ENCODE data around the gene TRIM67. TPM values are rescaled to one million over a fixed set of nuclear protein-coding genes. Genes with fewer than 3 reads are reported as not detected.

TRIM67 gene
- total RNA-seq, 1 experiment from 2014 or later = 0.08 TPM

DNA sequence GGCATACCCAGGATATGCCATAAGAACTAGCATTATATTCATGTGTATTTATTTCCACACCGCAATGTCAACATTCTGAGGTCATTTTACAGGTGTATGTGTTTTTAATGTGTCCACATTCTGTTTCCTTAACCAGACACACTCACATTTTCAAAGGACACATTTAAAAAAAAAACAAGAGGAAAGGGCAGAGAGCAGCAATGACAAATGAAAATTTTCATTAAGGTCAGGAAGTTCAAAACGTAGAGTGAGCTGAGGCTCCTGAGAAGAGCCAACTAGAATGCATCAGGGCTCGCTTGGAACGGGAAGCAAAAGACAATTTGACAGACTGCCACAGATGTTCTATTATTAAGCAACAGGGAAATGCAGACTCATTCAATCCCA is 74.3 kb downstream of the TRIM67 start:
- ATAC-seq = no peak
- peaks cover 10% of the 10 kb centered on the region for H3K36me3 ChIP-seq (ENCODE audit: control insufficient read depth, insufficient read depth, low read length)
- no peak overlapping the region for H3K27ac ChIP-seq (ENCODE audit: low read length)
- TF ChIP-seq POLR2AphosphoS5 (IDR thresholded peaks at IDR 0.05; ENCODE audit: low read depth, low read length) (no peak), SIN3A (IDR thresholded peaks at IDR 0.05; ENCODE audit: borderline replicate concordance, insufficient read depth, low read depth, low read length) (no peak), TCF7L2 (IDR thresholded peaks at IDR 0.05; ENCODE audit: low read depth, low read length) (no peak), CTCF (IDR thresholded peaks at IDR 0.05) (no peak)
- TF ChIP-seq, protein P1, sequence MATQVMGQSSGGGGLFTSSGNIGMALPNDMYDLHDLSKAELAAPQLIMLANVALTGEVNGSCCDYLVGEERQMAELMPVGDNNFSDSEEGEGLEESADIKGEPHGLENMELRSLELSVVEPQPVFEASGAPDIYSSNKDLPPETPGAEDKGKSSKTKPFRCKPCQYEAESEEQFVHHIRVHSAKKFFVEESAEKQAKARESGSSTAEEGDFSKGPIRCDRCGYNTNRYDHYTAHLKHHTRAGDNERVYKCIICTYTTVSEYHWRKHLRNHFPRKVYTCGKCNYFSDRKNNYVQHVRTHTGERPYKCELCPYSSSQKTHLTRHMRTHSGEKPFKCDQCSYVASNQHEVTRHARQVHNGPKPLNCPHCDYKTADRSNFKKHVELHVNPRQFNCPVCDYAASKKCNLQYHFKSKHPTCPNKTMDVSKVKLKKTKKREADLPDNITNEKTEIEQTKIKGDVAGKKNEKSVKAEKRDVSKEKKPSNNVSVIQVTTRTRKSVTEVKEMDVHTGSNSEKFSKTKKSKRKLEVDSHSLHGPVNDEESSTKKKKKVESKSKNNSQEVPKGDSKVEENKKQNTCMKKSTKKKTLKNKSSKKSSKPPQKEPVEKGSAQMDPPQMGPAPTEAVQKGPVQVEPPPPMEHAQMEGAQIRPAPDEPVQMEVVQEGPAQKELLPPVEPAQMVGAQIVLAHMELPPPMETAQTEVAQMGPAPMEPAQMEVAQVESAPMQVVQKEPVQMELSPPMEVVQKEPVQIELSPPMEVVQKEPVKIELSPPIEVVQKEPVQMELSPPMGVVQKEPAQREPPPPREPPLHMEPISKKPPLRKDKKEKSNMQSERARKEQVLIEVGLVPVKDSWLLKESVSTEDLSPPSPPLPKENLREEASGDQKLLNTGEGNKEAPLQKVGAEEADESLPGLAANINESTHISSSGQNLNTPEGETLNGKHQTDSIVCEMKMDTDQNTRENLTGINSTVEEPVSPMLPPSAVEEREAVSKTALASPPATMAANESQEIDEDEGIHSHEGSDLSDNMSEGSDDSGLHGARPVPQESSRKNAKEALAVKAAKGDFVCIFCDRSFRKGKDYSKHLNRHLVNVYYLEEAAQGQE (IDR thresholded peaks at IDR 0.05; ENCODE audit: insufficient read depth in 1 of 2, low read depth in 2 of 2, low read length in 1 of 2) = no peak
- intact Hi-C loops (cut with micrococcal nuclease; ENCODE audit: unreplicated experiment) (no loop called here), in situ Hi-C loops (cut with HindIII; ENCODE audit: low pct_unique_long_range_greater_than_20kb, low sequenced_read_pairs) (no loop called here)
- no peaks in the 10 kb centered on the region for H3K27me3 ChIP-seq (ENCODE audit: control insufficient read depth, insufficient read depth, low read length)
- no peak overlapping the region for H3K4me3 ChIP-seq (ENCODE audit: low read depth in 2 of 2, low read length in 2 of 2)
- H3K4me1 ChIP-seq (ENCODE audit: control insufficient read depth, insufficient read depth, low read length) = peaks cover 6% of the 10 kb centered on the region; the same call in 1 of the 2 replicates
- CTCF ChIA-PET = no interaction called here
- POLR2A ChIA-PET = interaction anchor here (0.7 kb wide), 1 partner anchor 494 kb away, joined by 7 read pairs; no protein-coding TSS in a partner anchor
- no TSS peak for BruUV-seq (replicated peaks)
- no peak for DNase-seq (ENCODE audit: low read depth, low spot score)
- H3K9me3 ChIP-seq (ENCODE audit: control insufficient read depth, insufficient read depth, low read depth, low read length) = no peaks in the 10 kb centered on the region

- Histone ChIP-seq H3K4me3 (ENCODE audit: low read depth in 2 of 2, low read length in 2 of 2) (no peak overlapping the region), H3K4me1 (ENCODE audit: control insufficient read depth, insufficient read depth, low read length) (peaks cover 7% of the 10 kb centered on the region; the same call in 1 of the 2 replicates), H3K9me3 (ENCODE audit: control insufficient read depth, insufficient read depth, low read depth, low read length) (no peaks in the 10 kb centered on the region), H3K27ac (ENCODE audit: low read length) (no peak overlapping the region), H3K36me3 (ENCODE audit: control insufficient read depth, insufficient read depth, low read length) (peaks cover 10% of the 10 kb centered on the region), H3K27me3 (ENCODE audit: control insufficient read depth, insufficient read depth, low read length) (no peaks in the 10 kb centered on the region)
- no TSS peak for BruUV-seq (replicated peaks)
- ATAC-seq (no peak), DNase-seq (ENCODE audit: low read depth, low spot score) (no peak)
- CTCF ChIA-PET = no interaction called here
- POLR2A ChIA-PET = interaction anchor here (0.7 to 0.8 kb wide), 2 partner anchors 8 to 494 kb away, joined by 6 to 7 read pairs; no protein-coding TSS in a partner anchor
- no peak for TF ChIP-seq SIN3A (IDR thresholded peaks at IDR 0.05; ENCODE audit: borderline replicate concordance, insufficient read depth, low read depth, low read length)
- in situ Hi-C loops (cut with HindIII; ENCODE audit: low pct_unique_long_range_greater_than_20kb, low sequenced_read_pairs) = no loop called here
- intact Hi-C loops (cut with micrococcal nuclease; ENCODE audit: unreplicated experiment) = no loop called here
These were observed 75.1 kb downstream of the TRIM67 start for GRCh38 chr1:231236938-231237337.

DNA sequence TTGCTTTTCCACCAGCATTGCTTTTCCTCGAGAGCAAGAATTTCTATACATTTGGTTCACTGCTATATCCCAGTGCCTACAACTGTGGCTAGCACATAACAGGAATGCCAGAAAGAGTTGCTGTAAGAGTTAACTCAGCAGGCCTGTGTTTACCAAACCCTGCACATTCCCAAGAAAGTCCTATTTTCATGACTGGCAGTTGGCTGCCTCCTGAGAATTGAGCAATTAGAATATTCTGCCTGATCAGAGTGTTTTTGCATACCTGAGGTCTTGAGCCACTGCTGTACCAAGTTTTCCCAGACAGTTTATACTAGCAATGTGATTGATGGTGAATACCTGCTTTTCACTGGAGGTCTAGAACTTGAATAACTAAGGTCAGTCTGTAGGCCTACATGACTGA is 76.4 kb downstream of the TRIM67 start:
- Histone ChIP-seq H3K27ac (ENCODE audit: low read length) (no peak overlapping the region), H3K4me3 (ENCODE audit: low read depth in 2 of 2, low read length in 2 of 2) (no peak overlapping the region), H3K9me3 (ENCODE audit: control insufficient read depth, insufficient read depth, low read depth, low read length) (no peaks in the 10 kb centered on the region), H3K36me3 (ENCODE audit: control insufficient read depth, insufficient read depth, low read length) (peaks cover 10% of the 10 kb centered on the region), H3K4me1 (ENCODE audit: control insufficient read depth, insufficient read depth, low read length) (peaks cover 20% of the 10 kb centered on the region), H3K27me3 (ENCODE audit: control insufficient read depth, insufficient read depth, low read length) (no peaks in the 10 kb centered on the region)
- TF ChIP-seq, protein P1 (IDR thresholded peaks at IDR 0.05; ENCODE audit: insufficient read depth in 1 of 2, low read depth in 2 of 2, low read length in 1 of 2) = no peak
- TF ChIP-seq CTCF (IDR thresholded peaks at IDR 0.05) (no peak), SIN3A (IDR thresholded peaks at IDR 0.05; ENCODE audit: borderline replicate concordance, insufficient read depth, low read depth, low read length) (no peak), POLR2AphosphoS5 (IDR thresholded peaks at IDR 0.05; ENCODE audit: low read depth, low read length) (no peak), TCF7L2 (IDR thresholded peaks at IDR 0.05; ENCODE audit: low read depth, low read length) (no peak)
- in situ Hi-C loops (cut with HindIII; ENCODE audit: low pct_unique_long_range_greater_than_20kb, low sequenced_read_pairs) (no loop called here), intact Hi-C loops (cut with micrococcal nuclease; ENCODE audit: unreplicated experiment) (no loop called here)
- ChIA-PET CTCF (no interaction called here), POLR2A (no interaction called here)
- DNase-seq (ENCODE audit: low read depth, low spot score) (no peak), ATAC-seq (no peak)
- no TSS peak for BruUV-seq (replicated peaks)

Measured in Panc1 (cell line).